IMR-90 (cell line): ENCODE results near the gene UBASH3A. TPM values are rescaled to one million over a fixed set of nuclear protein-coding genes. Genes with fewer than 3 reads are reported as not detected.

Experiments used
- ATAC-seq: fragments of 200-7000 bp; cut with Tn5 transposase; 2 replicates; pipeline ENCODE4 v1.9.1; 2020; ENCODE audit warnings: low read depth, mild to moderate bottlenecking, moderate library complexity
- BruUV-seq: library from RNA; stranded (reverse); fragments of 400-500 nt; replicated peaks from 2 replicates; lab custom pipeline; 2021; lab: Mats Ljungman, UMichigan
- CTCF ChIA-PET: fragments of 300-600 bp; formaldehyde crosslinking; extraction: SDS; loops from one replicate; lab custom pipeline; 2021; ENCODE audit warnings: antibody characterized with exemption; lab: Yijun Ruan, JAX
- POLR2A ChIA-PET: fragments of 300-600 bp; sonication (Branson Sonifier 250); formaldehyde crosslinking; loops from one replicate; lab custom pipeline; 2022; ENCODE audit warnings: antibody characterized with exemption; ENCODE audit not compliant: unreplicated experiment; lab: Charles Lee
- DNase-seq: peaks from one replicate; pipeline ENCODE4 v3.0.0; 2013
- H2AFZ ChIP-seq: replicated peaks from 2 replicates; pipeline ENCODE3; 2013; ENCODE audit warnings: low read length, mild to moderate bottlenecking; ENCODE audit not compliant: poor library complexity
- H2AK5ac ChIP-seq: 2 replicates; pipeline ENCODE4 v1.6.1; 2013; ENCODE audit warnings: low read depth, low read length, inconsistent platforms
- H2AK9ac ChIP-seq: replicated peaks from 2 replicates; pipeline ENCODE3; 2013; ENCODE audit warnings: mild to moderate bottlenecking, low read depth, low read length, moderate library complexity; ENCODE audit not compliant: poor library complexity
- H2BK120ac ChIP-seq: 2 replicates; pipeline ENCODE4 v1.6.1; 2013; ENCODE audit warnings: low read depth, low read length, inconsistent platforms
- H2BK15ac ChIP-seq: 3 replicates; pipeline ENCODE4 v1.6.1; 2013; ENCODE audit warnings: low read depth, low read length, inconsistent platforms
- H2BK20ac ChIP-seq: 2 replicates; pipeline ENCODE4 v1.6.1; 2013; ENCODE audit warnings: low read depth, mild to moderate bottlenecking, inconsistent platforms, low read length, moderate library complexity
- H2BK5ac ChIP-seq: 2 replicates; pipeline ENCODE4 v1.6.1; 2013; ENCODE audit warnings: mild to moderate bottlenecking, low read depth, low read length, inconsistent platforms; ENCODE audit not compliant: poor library complexity, severe bottlenecking
- H3K14ac ChIP-seq: replicated peaks from 2 replicates; pipeline ENCODE4 v1.6.1; 2013; ENCODE audit warnings: low read depth, low read length, inconsistent platforms
- H3K18ac ChIP-seq: 2 replicates; pipeline ENCODE4 v1.6.1; 2013; ENCODE audit warnings: low read depth, low read length, control low read depth
- H3K23ac ChIP-seq: 2 replicates; pipeline ENCODE4 v1.6.1; 2013; ENCODE audit warnings: low read depth, low read length, inconsistent platforms
- H3K27ac ChIP-seq: 2 replicates; pipeline ENCODE4 v1.5.1; 2013; ENCODE audit warnings: mild to moderate bottlenecking, control low read depth, low read length; ENCODE audit not compliant: insufficient read depth
- H3K27me3 ChIP-seq: 2 replicates; pipeline ENCODE4 v1.6.1; 2013; ENCODE audit warnings: low read length; ENCODE audit not compliant: control insufficient read depth, insufficient read depth
- H3K36me3 ChIP-seq: 2 replicates; pipeline ENCODE4 v1.6.1; 2013; ENCODE audit warnings: low read length, mixed read lengths; ENCODE audit not compliant: control insufficient read depth, insufficient read depth
- H3K4ac ChIP-seq: 2 replicates; pipeline ENCODE4 v1.6.1; 2013; ENCODE audit warnings: low read depth, low read length, inconsistent platforms
- H3K4me1 ChIP-seq: 2 replicates; pipeline ENCODE4 v1.6.1; 2013; ENCODE audit warnings: low read length, mixed read lengths; ENCODE audit not compliant: control insufficient read depth, insufficient read depth
- H3K4me2 ChIP-seq: 2 replicates; pipeline ENCODE4 v1.6.1; 2013; ENCODE audit warnings: low read depth, mild to moderate bottlenecking, control low read depth, low read length, moderate library complexity
- H3K4me3 ChIP-seq: 2 replicates; pipeline ENCODE4 v1.5.1; 2013; ENCODE audit warnings: low read depth, mild to moderate bottlenecking, control low read depth, low read length, moderate library complexity; ENCODE audit not compliant: insufficient read depth
- H3K56ac ChIP-seq: 2 replicates; pipeline ENCODE4 v1.6.1; 2013; ENCODE audit warnings: low read length, inconsistent platforms; ENCODE audit not compliant: insufficient read depth; ENCODE audit errors: extremely low read depth
- H3K79me1 ChIP-seq, 2 experiments: 2 replicates each; pipeline ENCODE4 v1.6.1; 2013; ENCODE audit warnings: low read length in 2 of 2, inconsistent platforms in 1 of 2, low read depth in 1 of 2
- H3K9ac ChIP-seq: 2 replicates; pipeline ENCODE4 v1.6.1; 2013; ENCODE audit warnings: low read depth, low read length, control low read depth
- H3K9me1 ChIP-seq: 2 replicates; pipeline ENCODE4 v1.6.1; 2013; ENCODE audit warnings: low read length, inconsistent platforms; ENCODE audit not compliant: insufficient read depth
- H3K9me3 ChIP-seq: 2 replicates; pipeline ENCODE4 v1.6.1; 2013; ENCODE audit warnings: low read length; ENCODE audit not compliant: control insufficient read depth, insufficient read depth
- H4K20me1 ChIP-seq: 2 replicates; pipeline ENCODE4 v1.6.1; 2013; ENCODE audit warnings: low read length, inconsistent platforms; ENCODE audit not compliant: insufficient read depth
- H4K5ac ChIP-seq: 2 replicates; pipeline ENCODE4 v1.6.1; 2013; ENCODE audit warnings: mild to moderate bottlenecking, low read depth, low read length, control low read depth
- H4K8ac ChIP-seq, 2 experiments: 2 replicates each; pipeline ENCODE4 v1.6.1; 2013; ENCODE audit warnings: low read depth in 2 of 2, low read length in 2 of 2, control low read depth in 1 of 2, inconsistent platforms in 1 of 2
- H4K91ac ChIP-seq: 2 replicates; pipeline ENCODE4 v1.6.1; 2013; ENCODE audit warnings: low read depth, low read length, inconsistent platforms; ENCODE audit not compliant: insufficient read depth
- BHLHE40 ChIP-seq: fragments of 150-350 bp; IDR thresholded peaks from 2 replicates; pipeline ENCODE4 v1.6.1; 2016; ENCODE audit warnings: mild to moderate bottlenecking, low read depth, low read length
- CEBPB ChIP-seq: IDR thresholded peaks from 2 replicates; pipeline ENCODE4 v1.6.1; 2012; ENCODE audit warnings: low read depth, low read length, improper control_type of control experiment
- CHD1 ChIP-seq: IDR thresholded peaks from 2 replicates; pipeline ENCODE4 v1.6.1; 2012; ENCODE audit warnings: low read depth, low read length, improper control_type of control experiment
- FOS ChIP-seq: fragments of 150-350 bp; IDR thresholded peaks from 2 replicates; pipeline ENCODE4 v1.6.1; 2016; ENCODE audit warnings: low read depth, low read length
- MAFK ChIP-seq: IDR thresholded peaks from 2 replicates; pipeline ENCODE4 v1.6.1; 2012; ENCODE audit warnings: low read depth, low read length, improper control_type of control experiment
- MAZ ChIP-seq: IDR thresholded peaks from 2 replicates; pipeline ENCODE4 v1.6.1; 2012; ENCODE audit warnings: low read depth, mild to moderate bottlenecking, low read length, improper control_type of control experiment, moderate library complexity, borderline replicate concordance
- MXI1 ChIP-seq: IDR thresholded peaks from 2 replicates; pipeline ENCODE4 v1.6.1; 2012; ENCODE audit warnings: low read depth, mild to moderate bottlenecking, low read length, moderate library complexity, borderline replicate concordance
- NFE2L2 ChIP-seq: fragments of 150-350 bp; IDR thresholded peaks from 2 replicates; pipeline ENCODE4 v1.6.1; 2016; ENCODE audit warnings: low read depth, mild to moderate bottlenecking, low read length
- POLR2A ChIP-seq: IDR thresholded peaks from 2 replicates; pipeline ENCODE4 v1.6.1; 2012; ENCODE audit warnings: mild to moderate bottlenecking, low read depth, low read length
- RAD21 ChIP-seq: IDR thresholded peaks from 2 replicates; pipeline ENCODE4 v1.6.1; 2012; ENCODE audit warnings: low read length, improper control_type of control experiment
- RCOR1 ChIP-seq: IDR thresholded peaks from 2 replicates; pipeline ENCODE4 v1.6.1; 2012; ENCODE audit warnings: mild to moderate bottlenecking, low read length, improper control_type of control experiment; ENCODE audit not compliant: insufficient replicate concordance
- RFX5 ChIP-seq: IDR thresholded peaks from 2 replicates; pipeline ENCODE4 v1.8.0; 2012; ENCODE audit warnings: low read depth, mild to moderate bottlenecking, low read length, moderate library complexity
- SMC3 ChIP-seq: fragments of 150-350 bp; IDR thresholded peaks from 2 replicates; pipeline ENCODE4 v1.6.1; 2016; ENCODE audit warnings: low read depth, mild to moderate bottlenecking, antibody characterized with exemption, low read length, moderate library complexity
- WGBS, 2 experiments: methylation state at CpG; one replicate each; pipeline versions ENCODE4 v1.1.5 to v1.1.7; 2013; ENCODE audit warnings: missing lambda C conversion rate in 2 of 2; ENCODE audit not compliant: insufficient read length in 1 of 2; ENCODE audit errors: extremely low coverage in 2 of 2; 5-methylcytosine and 5-hydroxymethylcytosine counted together
- dilution Hi-C: fragments of 300-500 bp; cut with HindIII; formaldehyde crosslinking; loops from one replicate; pipeline ENCODE4 v1.14.3; 2018; ENCODE audit warnings: low sequenced_read_pairs; ENCODE audit not compliant: unreplicated experiment
- in situ Hi-C: fragments of 300-500 bp; cut with MboI; formaldehyde crosslinking; loops from 3 replicates; pipeline ENCODE4 v1.14.3; 2019; ENCODE audit warnings: low sequenced_read_pairs, inconsistent platforms, mixed read lengths
- intact Hi-C: fragments of 100-400 bp; cut with micrococcal nuclease; formaldehyde crosslinking; loops from 2 replicates; pipeline ENCODE4 v1.10.0; 2022
- polyA plus RNA-seq, 3 experiments: library from polyadenylated mRNA; depleted of rRNA; stranded (reverse); fragments of >200 nt; gene quantifications; 2 replicates each; pipeline ENCODE4 v1.2.3, GENCODE V29; 2012; ENCODE audit warnings: low replicate concordance in 1 of 3
- total RNA-seq: library from RNA; depleted of rRNA; stranded (reverse); fragments of >200 nt; gene quantifications from 2 replicates; pipeline ENCODE4 v1.2.3, GENCODE V29; 2012
- TF ChIP-seq, protein P1 (sequence below): conservative IDR thresholded peaks from 2 replicates; pipeline ENCODE4 v1.5.1; 2012; ENCODE audit warnings: mild to moderate bottlenecking, low read depth, low read length, improper control_type of control experiment
- TF ChIP-seq, protein P2 (sequence below): fragments of 150-350 bp; IDR thresholded peaks from 2 replicates; pipeline ENCODE4 v1.6.1; 2016; ENCODE audit warnings: low read depth, mild to moderate bottlenecking, low read length, moderate library complexity, borderline replicate concordance
- TF ChIP-seq, protein P3 (sequence below): fragments of 150-350 bp; IDR thresholded peaks from 2 replicates; pipeline ENCODE4 v1.6.1; 2017; ENCODE audit warnings: mild to moderate bottlenecking, antibody characterized with exemption, low read length, low read depth

Gene UBASH3A
- total and polyA plus RNA-seq, 2 of the 4 experiments (the other 2 are of a cell fraction), result not detected

DNA sequence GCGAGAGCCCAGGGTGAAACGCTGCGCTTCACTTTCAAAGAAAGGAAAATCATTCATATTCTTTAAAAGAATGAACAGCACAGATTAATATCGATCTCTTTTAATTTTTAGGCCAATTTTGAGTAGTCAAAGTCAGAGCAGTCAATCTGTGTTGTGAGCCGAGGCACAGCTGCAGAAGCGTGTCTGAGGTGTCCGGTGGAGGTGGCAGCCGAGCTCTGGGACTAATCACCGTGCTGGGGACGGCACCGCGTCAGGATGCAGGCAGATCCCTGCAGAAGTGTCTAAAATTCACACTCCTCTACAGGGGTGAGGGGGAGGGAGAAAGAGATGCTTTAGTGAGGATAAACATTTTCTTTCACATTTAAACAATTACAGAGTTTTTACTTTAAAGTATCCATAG, 41.5 kb upstream of the UBASH3A start:
- Histone ChIP-seq H3K4me3 (no peak overlapping the region), H2AK5ac (no peak overlapping the region), H2BK20ac (no peak overlapping the region), H4K91ac (no peak overlapping the region), H2AK9ac (no peak overlapping the region), H3K79me1 (no peaks in the 10 kb centered on the region), H2BK15ac (no peak overlapping the region), H3K27ac (no peak overlapping the region), H3K4me1 (no peaks in the 10 kb centered on the region), H3K4me2 (no peak overlapping the region), H3K9me3 (no peaks in the 10 kb centered on the region), H3K56ac (no peak overlapping the region), H3K27me3 (peaks cover 17% of the 10 kb centered on the region), H2BK120ac (no peak overlapping the region), H3K4ac (no peak overlapping the region), H3K18ac (no peak overlapping the region), H3K9ac (no peak overlapping the region), H2BK5ac (no peak overlapping the region), H3K36me3 (no peaks in the 10 kb centered on the region), H2AFZ (no peak overlapping the region), H3K14ac (no peak overlapping the region), H4K8ac (no peak overlapping the region), H3K9me1 (no peaks in the 10 kb centered on the region), H4K20me1 (no peaks in the 10 kb centered on the region), H4K5ac (no peak overlapping the region), H3K23ac (no peak overlapping the region)
- dilution Hi-C loops, result no loop called here
- intact Hi-C loops, result no loop called here
- no peak for DNase-seq
- in situ Hi-C loops, result no loop called here
- TF ChIP-seq POLR2A (no peak), CEBPB (no peak), NFE2L2 (no peak), MXI1 (no peak), MAZ (no peak), RCOR1 (no peak), CHD1 (no peak), RFX5 (no peak), MAFK (no peak), FOS (no peak), BHLHE40 (no peak), RAD21 (no peak), SMC3 (no peak)
- TF ChIP-seq, protein P1, sequence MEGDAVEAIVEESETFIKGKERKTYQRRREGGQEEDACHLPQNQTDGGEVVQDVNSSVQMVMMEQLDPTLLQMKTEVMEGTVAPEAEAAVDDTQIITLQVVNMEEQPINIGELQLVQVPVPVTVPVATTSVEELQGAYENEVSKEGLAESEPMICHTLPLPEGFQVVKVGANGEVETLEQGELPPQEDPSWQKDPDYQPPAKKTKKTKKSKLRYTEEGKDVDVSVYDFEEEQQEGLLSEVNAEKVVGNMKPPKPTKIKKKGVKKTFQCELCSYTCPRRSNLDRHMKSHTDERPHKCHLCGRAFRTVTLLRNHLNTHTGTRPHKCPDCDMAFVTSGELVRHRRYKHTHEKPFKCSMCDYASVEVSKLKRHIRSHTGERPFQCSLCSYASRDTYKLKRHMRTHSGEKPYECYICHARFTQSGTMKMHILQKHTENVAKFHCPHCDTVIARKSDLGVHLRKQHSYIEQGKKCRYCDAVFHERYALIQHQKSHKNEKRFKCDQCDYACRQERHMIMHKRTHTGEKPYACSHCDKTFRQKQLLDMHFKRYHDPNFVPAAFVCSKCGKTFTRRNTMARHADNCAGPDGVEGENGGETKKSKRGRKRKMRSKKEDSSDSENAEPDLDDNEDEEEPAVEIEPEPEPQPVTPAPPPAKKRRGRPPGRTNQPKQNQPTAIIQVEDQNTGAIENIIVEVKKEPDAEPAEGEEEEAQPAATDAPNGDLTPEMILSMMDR, result no peak
- TF ChIP-seq, protein P2, sequence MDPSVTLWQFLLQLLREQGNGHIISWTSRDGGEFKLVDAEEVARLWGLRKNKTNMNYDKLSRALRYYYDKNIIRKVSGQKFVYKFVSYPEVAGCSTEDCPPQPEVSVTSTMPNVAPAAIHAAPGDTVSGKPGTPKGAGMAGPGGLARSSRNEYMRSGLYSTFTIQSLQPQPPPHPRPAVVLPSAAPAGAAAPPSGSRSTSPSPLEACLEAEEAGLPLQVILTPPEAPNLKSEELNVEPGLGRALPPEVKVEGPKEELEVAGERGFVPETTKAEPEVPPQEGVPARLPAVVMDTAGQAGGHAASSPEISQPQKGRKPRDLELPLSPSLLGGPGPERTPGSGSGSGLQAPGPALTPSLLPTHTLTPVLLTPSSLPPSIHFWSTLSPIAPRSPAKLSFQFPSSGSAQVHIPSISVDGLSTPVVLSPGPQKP, result no peak
- TF ChIP-seq, protein P3, sequence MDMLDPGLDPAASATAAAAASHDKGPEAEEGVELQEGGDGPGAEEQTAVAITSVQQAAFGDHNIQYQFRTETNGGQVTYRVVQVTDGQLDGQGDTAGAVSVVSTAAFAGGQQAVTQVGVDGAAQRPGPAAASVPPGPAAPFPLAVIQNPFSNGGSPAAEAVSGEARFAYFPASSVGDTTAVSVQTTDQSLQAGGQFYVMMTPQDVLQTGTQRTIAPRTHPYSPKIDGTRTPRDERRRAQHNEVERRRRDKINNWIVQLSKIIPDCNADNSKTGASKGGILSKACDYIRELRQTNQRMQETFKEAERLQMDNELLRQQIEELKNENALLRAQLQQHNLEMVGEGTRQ, result no peak
- ChIA-PET POLR2A (no interaction called here), CTCF (no interaction called here)
- no CpG with 5 or more reads among the region's 12 CpGs for WGBS, 2 experiments
- no TSS peak for BruUV-seq
- no peak for ATAC-seq
